OCI-LY7 (cell line): ENCODE measurements around the gene ZBTB5. TPM values are rescaled to one million over a fixed set of nuclear protein-coding genes. Genes with fewer than 3 reads are reported as not detected.
A peak's percentile ranks its signal among the peaks of the same experiment; 100 is the strongest.
"Not testable (repeated sequence)": the region's sequence is repeated elsewhere in the genome, so short reads cannot be mapped to it uniquely, and the experiment has no call there.

Source experiments
- BruUV-seq: library from RNA; stranded (reverse); fragments of 400-500 nt; replicated peaks from 2 replicates; lab custom pipeline; 2021; lab: Mats Ljungman, UMichigan
- CTCF ChIA-PET: fragments of 300-600 bp; sonication (Branson Sonifier 250); formaldehyde crosslinking; loops from one replicate; lab custom pipeline; 2022; ENCODE audit warnings: antibody characterized with exemption; ENCODE audit not compliant: unreplicated experiment; lab: Charles Lee
- POLR2A ChIA-PET: fragments of 300-600 bp; sonication (Branson Sonifier 250); formaldehyde crosslinking; loops from one replicate; lab custom pipeline; 2022; ENCODE audit warnings: antibody characterized with exemption; lab: Charles Lee
- DNase-seq: peaks from one replicate; pipeline ENCODE4 v3.0.0-alpha.2; 2015; ENCODE audit warnings: low spot score
- H2AFZ ChIP-seq: fragments of 200-600 bp; sonication (generic), shearing (Covaris generic); 2 replicates; pipeline ENCODE4 v1.6.1; 2014; ENCODE audit warnings: mild to moderate bottlenecking, antibody characterized with exemption, low read length, moderate library complexity
- H3K27ac ChIP-seq: fragments of 200-600 bp; sonication (generic); 2 replicates; pipeline ENCODE4 v1.5.1; 2014; ENCODE audit warnings: mixed run types, low read depth, mild to moderate bottlenecking, moderate library complexity, low read length, inconsistent platforms; ENCODE audit not compliant: poor library complexity, severe bottlenecking
- H3K36me3 ChIP-seq: fragments of 200-600 bp; sonication (generic); 2 replicates; pipeline ENCODE4 v1.6.1; 2014; ENCODE audit warnings: mild to moderate bottlenecking, antibody characterized with exemption, low read length, moderate library complexity, mixed read lengths; ENCODE audit not compliant: insufficient read depth
- H3K4me1 ChIP-seq: fragments of 200-600 bp; sonication (generic); 2 replicates; pipeline ENCODE4 v1.5.1; 2014; ENCODE audit warnings: mild to moderate bottlenecking, low read length; ENCODE audit not compliant: insufficient read depth, poor library complexity, severe bottlenecking
- H3K4me2 ChIP-seq: fragments of 200-600 bp; sonication (generic); 2 replicates; pipeline ENCODE4 v1.6.1; 2014; ENCODE audit warnings: mild to moderate bottlenecking, low read length
- H3K4me3 ChIP-seq: fragments of 200-600 bp; sonication (generic); 2 replicates; pipeline ENCODE4 v1.5.1; 2014; ENCODE audit warnings: mild to moderate bottlenecking, low read depth, low read length; ENCODE audit not compliant: poor library complexity, severe bottlenecking
- H3K79me2 ChIP-seq: fragments of 200-600 bp; sonication (generic); 2 replicates; pipeline ENCODE4 v1.6.1; 2016; ENCODE audit warnings: low read depth, mild to moderate bottlenecking, low read length, moderate library complexity, mixed read lengths; ENCODE audit not compliant: insufficient read depth
- H3K9me2 ChIP-seq: fragments of 200-600 bp; sonication (generic); 2 replicates; pipeline ENCODE4 v1.6.1; 2016; ENCODE audit warnings: mild to moderate bottlenecking, low read length, mixed read lengths; ENCODE audit not compliant: insufficient read depth
- H3K9me3 ChIP-seq: fragments of 200-600 bp; sonication (generic); 2 replicates; pipeline ENCODE4 v1.6.1; 2014; ENCODE audit warnings: mild to moderate bottlenecking, mixed run types, low read length, mixed read lengths
- H4K20me1 ChIP-seq: fragments of 200-600 bp; sonication (generic); 2 replicates; pipeline ENCODE4 v1.6.1; 2014; ENCODE audit warnings: mild to moderate bottlenecking, antibody characterized with exemption, low read length, moderate library complexity, mixed read lengths; ENCODE audit not compliant: insufficient read depth
- CTCF ChIP-seq: fragments of 200-600 bp; sonication (generic); conservative IDR thresholded peaks from 2 replicates; pipeline ENCODE4 v1.5.1; 2014; ENCODE audit warnings: mild to moderate bottlenecking, antibody characterized with exemption, low read length, moderate library complexity, mixed read lengths
- EZH2phosphoT487 ChIP-seq: fragments of 200-600 bp; sonication (generic); IDR thresholded peaks from 2 replicates; pipeline ENCODE4 v1.6.1; 2018; ENCODE audit warnings: low read depth, borderline replicate concordance, mild to moderate bottlenecking, mixed run types, antibody characterized with exemption, low read length, moderate library complexity, mixed read lengths
- intact Hi-C: fragments of 100-400 bp; cut with micrococcal nuclease; formaldehyde crosslinking; loops from one replicate; pipeline ENCODE4 v1.10.0; 2022; ENCODE audit not compliant: unreplicated experiment
- total RNA-seq, 2 experiments: library from RNA; depleted of rRNA in 1 of 2; stranded (reverse); fragments of >200 nt in 1 of 2; shearing (Covaris generic) in 1 of 2; gene quantifications; 2 replicates each; pipeline ENCODE4 v1.2.3, GENCODE V29; 2014 to 2022

ZBTB5 gene
- total RNA-seq, 2 experiments from 2014 or later, result 20.2 to 31.9 TPM

DNA sequence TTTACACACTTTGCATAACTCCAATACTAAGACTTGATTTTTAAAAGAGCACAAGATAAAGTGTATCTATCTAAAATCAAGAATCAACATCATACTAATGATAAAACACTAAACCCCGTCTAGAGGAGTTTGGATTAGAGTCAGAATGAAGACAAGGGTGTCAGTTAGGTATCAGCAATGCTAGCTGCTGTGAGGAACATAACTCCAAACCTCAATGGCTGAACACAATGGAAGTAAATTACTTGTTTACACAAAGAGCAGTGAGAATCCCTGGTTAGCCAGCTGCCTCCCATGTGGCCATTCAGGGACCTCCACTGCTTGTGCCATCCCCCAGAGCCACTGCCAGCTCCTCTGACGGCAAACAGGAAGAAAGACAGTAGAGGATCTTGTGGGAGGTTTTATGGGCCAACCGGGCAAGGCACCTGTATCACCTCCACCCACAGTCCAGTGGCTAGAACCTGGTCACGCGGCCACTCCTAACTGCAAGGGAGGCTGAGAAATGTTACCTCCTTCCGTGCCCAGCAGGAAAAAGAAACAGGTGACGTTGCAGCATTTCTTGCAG is 66.7 kb downstream of the ZBTB5 start:
- intact Hi-C loops, result no loop called here
- H2AFZ ChIP-seq, result peak overlapping the region; percentile 61; the same call in 1 of the 2 replicates
- peaks cover 12% of the 10 kb centered on the region for H3K36me3 ChIP-seq
- H3K9me3 ChIP-seq, result no peaks in the 10 kb centered on the region; the same call in 1 of the 2 replicates
- H3K4me2 ChIP-seq, result peak overlapping the region; percentile 57
- CTCF ChIA-PET, result no interaction called here
- TF ChIP-seq CTCF (no peak), EZH2phosphoT487 (no peak)
- no peaks in the 10 kb centered on the region for H4K20me1 ChIP-seq
- peak overlapping the region; percentile 97 for H3K27ac ChIP-seq
- peaks cover 91% of the 10 kb centered on the region for H3K4me1 ChIP-seq
- DNase-seq, result no peak
- POLR2A ChIA-PET, result interaction anchor here (0.6 to 1.9 kb wide), 12 partner anchors 9 to 73 kb away, joined by 3 to 18 read pairs (median 5); no protein-coding TSS in a partner anchor
- no TSS peak for BruUV-seq
- H3K9me2 ChIP-seq, result no peaks in the 10 kb centered on the region
- H3K79me2 ChIP-seq, result peaks cover 13% of the 10 kb centered on the region; the same call in 1 of the 2 replicates
- peak overlapping the region; percentile 37 for H3K4me3 ChIP-seq

DNA sequence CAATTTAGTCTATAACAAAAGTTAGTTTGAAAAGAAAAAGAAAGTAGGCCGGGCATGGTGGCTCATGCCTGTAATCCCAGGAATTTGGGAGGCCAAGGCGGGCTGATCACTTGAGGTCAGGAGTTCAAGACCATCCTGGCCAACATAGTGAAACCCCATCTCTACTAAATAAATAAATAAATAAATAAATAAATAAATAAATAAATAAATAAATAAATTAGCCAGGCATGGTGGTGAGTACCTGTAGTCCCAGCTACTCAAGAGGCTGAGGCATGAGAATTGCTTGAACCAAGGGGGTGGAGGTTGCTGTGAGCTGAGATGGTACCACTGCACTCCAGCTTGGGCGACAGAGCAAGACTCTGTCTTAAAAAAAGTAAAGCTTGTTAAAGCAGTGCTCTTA is 67.3 kb downstream of the ZBTB5 start:
- Histone ChIP-seq H3K4me1 (peaks cover 87% of the 10 kb centered on the region), H3K4me2 (peak overlapping the region; percentile 57), H3K36me3 (peaks cover 12% of the 10 kb centered on the region), H3K79me2 (peaks cover 13% of the 10 kb centered on the region; the same call in 1 of the 2 replicates), H3K27ac (peak overlapping the region; percentile 97)
- DNase-seq, BruUV-seq, H3K9me3 ChIP-seq, H3K4me3 ChIP-seq, H4K20me1 ChIP-seq, intact Hi-C loops, H3K9me2 ChIP-seq, H2AFZ ChIP-seq, CTCF ChIA-PET: not testable (repeated sequence)
- POLR2A ChIA-PET, result interaction anchor here (0.6 to 1.9 kb wide), 11 partner anchors 9 to 74 kb away, joined by 3 to 18 read pairs (median 5); no protein-coding TSS in a partner anchor

DNA sequence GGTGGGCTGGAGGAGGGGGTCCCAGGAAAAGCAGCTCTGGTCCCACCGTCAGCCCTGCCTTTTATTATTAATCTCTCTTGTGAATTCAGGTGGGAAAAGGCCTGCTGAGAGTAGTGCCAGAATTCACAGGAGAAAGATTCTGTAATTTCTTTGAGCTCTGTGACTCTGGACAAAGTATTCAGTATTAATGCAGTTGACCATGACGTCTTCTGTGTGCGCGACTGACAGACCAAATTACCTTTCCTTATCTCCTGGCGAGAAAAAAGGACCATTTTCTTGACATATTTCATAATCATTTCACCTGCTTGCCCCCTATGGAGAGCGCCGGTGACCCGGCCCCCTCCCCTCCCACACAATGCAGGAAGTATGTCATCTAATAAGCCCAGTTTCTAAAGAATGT is 69.6 kb downstream of the ZBTB5 start:
- H3K4me3 ChIP-seq, result no peak overlapping the region
- intact Hi-C loops, result no loop called here
- BruUV-seq, result no TSS peak
- H3K36me3 ChIP-seq, result peaks cover 12% of the 10 kb centered on the region
- no peak for DNase-seq
- peak overlapping the region; percentile 49; the same call in 1 of the 2 replicates for H2AFZ ChIP-seq
- no peaks in the 10 kb centered on the region for H3K9me2 ChIP-seq
- CTCF ChIA-PET, result interaction anchor here (0.6 to 1.4 kb wide), 2 partner anchors 18 to 363 kb away, joined by 3 to 6 read pairs; no protein-coding TSS in a partner anchor
- H3K9me3 ChIP-seq, result no peaks in the 10 kb centered on the region; the same call in 1 of the 2 replicates
- H3K79me2 ChIP-seq, result peaks cover under 1% of the 10 kb centered on the region; the same call in 1 of the 2 replicates
- TF ChIP-seq EZH2phosphoT487, result no peak
- TF ChIP-seq CTCF, result no peak
- H3K4me2 ChIP-seq, result peak overlapping the region; percentile 41
- peaks cover 79% of the 10 kb centered on the region for H3K4me1 ChIP-seq
- peak overlapping the region; percentile 44 for H3K27ac ChIP-seq
- H4K20me1 ChIP-seq, result no peaks in the 10 kb centered on the region
- POLR2A ChIA-PET, result interaction anchor here (0.6 to 4.9 kb wide), 10 partner anchors 7 to 276 kb away, joined by 3 to 29 read pairs (median 3); no protein-coding TSS in a partner anchor
